GM12878 (cell line): ENCODE results near the gene SAPCD2.

ENCODE experiments used
- CHD2 ChIP-seq: IDR thresholded peaks from 2 replicates; pipeline ENCODE4 v1.6.1; 2011; ENCODE audit warnings: low read depth, low read length, improper control_type of control experiment, borderline replicate concordance
- CTCF ChIP-seq, 3 experiments: IDR thresholded peaks in 2 of 3; conservative IDR thresholded peaks in 1 of 3; 2 replicates each; pipeline ENCODE4 v1.5.1; 2011; ENCODE audit warnings: low read depth in 3 of 3, low read length in 3 of 3, mild to moderate bottlenecking in 3 of 3, control low read depth in 2 of 3, moderate library complexity in 2 of 3, inconsistent platforms in 1 of 3, mixed read lengths in 1 of 3; ENCODE audit not compliant: control insufficient read depth in 2 of 3, insufficient read depth in 1 of 3; ENCODE audit errors: extremely low read depth in 1 of 3
- EP300 ChIP-seq, 2 experiments: fragments of 150-350 bp in 1 of 2; IDR thresholded peaks; 2 replicates each; pipeline ENCODE4 v1.6.1; 2011 to 2012; ENCODE audit warnings: low read depth in 2 of 2, low read length in 2 of 2, borderline replicate concordance in 1 of 2, improper control_type of control experiment in 1 of 2, inconsistent platforms in 1 of 2; ENCODE audit not compliant: control insufficient read depth in 1 of 2
- EZH2 ChIP-seq: IDR thresholded peaks from 2 replicates; pipeline ENCODE4 v1.6.1; 2012; ENCODE audit warnings: low read depth, mild to moderate bottlenecking, control low read depth, inconsistent platforms, low read length, borderline replicate concordance; ENCODE audit not compliant: control insufficient read depth
- MEF2A ChIP-seq: IDR thresholded peaks from 2 replicates; pipeline ENCODE4 v1.6.1; 2011; ENCODE audit warnings: low read depth, mild to moderate bottlenecking, low read length, moderate library complexity; ENCODE audit not compliant: insufficient read depth
- RCOR1 ChIP-seq: conservative IDR thresholded peaks from 2 replicates; pipeline ENCODE4 v1.6.1; 2012; ENCODE audit warnings: low read depth, low read length, improper control_type of control experiment
- SRF ChIP-seq, 2 experiments: IDR thresholded peaks; 2 replicates each; pipeline ENCODE4 v1.6.1; 2011; ENCODE audit warnings: low read depth in 2 of 2, low read length in 2 of 2, mild to moderate bottlenecking in 1 of 2, moderate library complexity in 1 of 2
- USF2 ChIP-seq: IDR thresholded peaks from 2 replicates; pipeline ENCODE4 v1.6.1; 2011; ENCODE audit warnings: low read depth, low read length, improper control_type of control experiment, borderline replicate concordance

GRCh38 chr9:137052293-137052692 is 18.1 kb downstream of the SAPCD2 start:
- TF ChIP-seq SRF (IDR thresholded peaks at IDR 0.05; ENCODE audit: low read depth in 2 of 2, low read length in 2 of 2) (no peak), CHD2 (no peak), CTCF (IDR thresholded peaks at IDR 0.05 in 2 of 3, conservative IDR thresholded peaks at IDR 0.05 in 1 of 3; ENCODE audit: control insufficient read depth in 2 of 3, extremely low read depth in 1 of 3, insufficient read depth in 1 of 3, low read depth in 3 of 3, low read length in 3 of 3) (no peak), RCOR1 (no peak), EZH2 (no peak), EP300 (IDR thresholded peaks at IDR 0.05; ENCODE audit: borderline replicate concordance in 1 of 2, control insufficient read depth in 1 of 2, low read depth in 2 of 2, low read length in 2 of 2) (no peak), USF2 (no peak), MEF2A (no peak)
